Spleen (tissue), 7 donors: ENCODE results near the gene TRPC4AP.

ENCODE experiments used
- CTCF ChIP-seq, 11 experiments: fragments of 200-600 bp in 7 of 11; fragments of 450-650 bp in 4 of 11; sonication (generic) in 4 of 11; IDR thresholded peaks in 8 of 11; conservative IDR thresholded peaks in 3 of 11; 1 replicate in 7 of 11; 2 replicates in 4 of 11; pipeline versions ENCODE4 v1.4.0 to v1.8.0; 2016 to 2021; ENCODE audit warnings: antibody characterized with exemption in 11 of 11, inconsistent platforms in 4 of 11, mild to moderate bottlenecking in 1 of 11
- POLR2AphosphoS5 ChIP-seq, 3 donors: sonication (generic); formaldehyde crosslinking; IDR thresholded peaks; one replicate each; pipeline ENCODE4 v1.5.1; 2017; ENCODE audit warnings: antibody characterized with exemption in 3 of 3
- donor health status: DM: no; HTN: no; CAD: no; lungs with moderate emphysema.
- donor health status: DM: no; HTN: no; CAD: no.
- donor health status: DM: no; HTN: no; CAD: no.

DNA sequence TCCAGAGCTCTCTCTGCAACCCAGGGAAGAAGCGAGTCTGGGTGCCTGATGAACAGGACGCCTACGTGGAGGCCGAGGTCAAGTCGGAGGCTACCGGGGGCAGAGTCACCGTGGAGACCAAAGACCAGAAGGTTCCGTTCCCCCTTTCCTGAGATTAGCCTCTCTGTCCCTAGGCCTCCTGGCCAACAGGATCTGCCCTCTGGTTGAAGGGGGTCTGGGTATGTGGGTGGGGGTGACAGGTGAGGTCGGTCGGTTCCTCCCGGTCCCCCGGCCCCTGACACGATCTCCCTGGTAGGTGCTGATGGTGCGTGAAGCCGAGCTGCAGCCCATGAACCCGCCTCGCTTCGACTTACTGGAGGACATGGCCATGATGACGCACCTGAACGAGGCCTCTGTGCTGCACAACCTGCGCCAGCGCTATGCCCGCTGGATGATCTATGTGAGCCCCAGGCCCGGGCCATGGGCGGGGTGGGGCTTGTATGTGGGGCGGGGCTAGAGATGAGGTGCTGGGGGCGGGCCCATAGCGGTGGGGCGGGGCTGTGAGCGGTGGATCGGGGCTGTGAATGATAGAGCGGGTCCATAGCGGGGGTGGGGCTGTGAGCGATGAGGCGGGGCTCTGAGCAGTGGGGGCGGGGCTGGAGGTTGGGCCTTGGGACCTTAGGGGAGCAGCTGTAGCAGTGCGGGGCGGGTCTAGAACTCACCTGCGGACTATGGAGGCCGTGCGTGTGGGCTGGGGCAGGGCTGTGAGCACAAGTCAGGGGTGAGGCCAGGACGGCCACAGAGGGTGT, 113.0 kb downstream of the TRPC4AP start:
- no peak for TF ChIP-seq CTCF (IDR thresholded peaks at IDR 0.05 in 8 of 11, conservative IDR thresholded peaks at IDR 0.05 in 3 of 11)
- no peak for TF ChIP-seq POLR2AphosphoS5 (IDR thresholded peaks at IDR 0.05)
